ENCODE results near the gene ZNF175.

DNA sequence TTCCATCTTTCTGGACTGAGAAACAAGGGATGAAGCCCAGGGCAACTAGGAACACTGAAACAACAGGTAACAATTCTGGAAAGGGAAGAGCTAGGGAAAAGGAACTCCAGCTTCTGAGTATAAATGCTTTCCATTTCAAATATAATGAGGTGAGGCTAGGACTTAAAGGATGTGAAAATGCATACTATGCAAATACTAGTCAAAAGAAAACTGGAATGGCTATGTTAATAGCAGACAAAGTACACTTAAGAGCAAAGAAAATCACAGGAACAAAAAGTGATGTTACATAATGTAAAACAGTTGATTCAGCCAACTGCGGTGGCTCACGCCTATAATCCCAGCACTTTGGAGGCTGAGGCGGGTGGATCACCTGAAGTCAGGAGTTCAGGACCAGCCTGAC, 69.3 kb downstream of the ZNF175 start:
- TF ChIP-seq, protein P1, sequence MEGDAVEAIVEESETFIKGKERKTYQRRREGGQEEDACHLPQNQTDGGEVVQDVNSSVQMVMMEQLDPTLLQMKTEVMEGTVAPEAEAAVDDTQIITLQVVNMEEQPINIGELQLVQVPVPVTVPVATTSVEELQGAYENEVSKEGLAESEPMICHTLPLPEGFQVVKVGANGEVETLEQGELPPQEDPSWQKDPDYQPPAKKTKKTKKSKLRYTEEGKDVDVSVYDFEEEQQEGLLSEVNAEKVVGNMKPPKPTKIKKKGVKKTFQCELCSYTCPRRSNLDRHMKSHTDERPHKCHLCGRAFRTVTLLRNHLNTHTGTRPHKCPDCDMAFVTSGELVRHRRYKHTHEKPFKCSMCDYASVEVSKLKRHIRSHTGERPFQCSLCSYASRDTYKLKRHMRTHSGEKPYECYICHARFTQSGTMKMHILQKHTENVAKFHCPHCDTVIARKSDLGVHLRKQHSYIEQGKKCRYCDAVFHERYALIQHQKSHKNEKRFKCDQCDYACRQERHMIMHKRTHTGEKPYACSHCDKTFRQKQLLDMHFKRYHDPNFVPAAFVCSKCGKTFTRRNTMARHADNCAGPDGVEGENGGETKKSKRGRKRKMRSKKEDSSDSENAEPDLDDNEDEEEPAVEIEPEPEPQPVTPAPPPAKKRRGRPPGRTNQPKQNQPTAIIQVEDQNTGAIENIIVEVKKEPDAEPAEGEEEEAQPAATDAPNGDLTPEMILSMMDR (IDR thresholded peaks at IDR 0.05) = no peak
- no peak for TF ChIP-seq POLR2A (IDR thresholded peaks at IDR 0.05)

Measured in testis (tissue), 2 donors.